Osteoblast (primary cell): ENCODE results near the gene LCE3E. TPM values are rescaled to one million over a fixed set of nuclear protein-coding genes. Genes with fewer than 3 reads are reported as not detected.
"Not testable (repeated sequence)": the region's sequence is repeated elsewhere in the genome, so short reads cannot be mapped to it uniquely, and the experiment has no call there.

Experiments used
- DNase-seq: peaks from one replicate; pipeline ENCODE4 v3.0.0; 2011; ENCODE audit warnings: low spot score, mixed read lengths; ENCODE audit not compliant: insufficient read length; ENCODE audit errors: missing footprints
- H2AFZ ChIP-seq: 2 replicates; pipeline ENCODE4 v1.6.0; 2011; ENCODE audit warnings: mild to moderate bottlenecking, low read length
- H3K27ac ChIP-seq: 2 replicates; pipeline ENCODE4 v1.5.1; 2011; ENCODE audit warnings: mild to moderate bottlenecking, low read depth, low read length, moderate library complexity
- H3K27me3 ChIP-seq: 2 replicates; pipeline ENCODE4 v1.6.0; 2012; ENCODE audit warnings: mild to moderate bottlenecking, control low read depth, inconsistent platforms, low read length, moderate library complexity; ENCODE audit not compliant: insufficient read depth
- H3K36me3 ChIP-seq: 2 replicates; pipeline ENCODE4 v1.5.1; 2011; ENCODE audit warnings: mild to moderate bottlenecking, low read length, control low read depth, moderate library complexity; ENCODE audit not compliant: insufficient read depth
- H3K4me1 ChIP-seq: 2 replicates; pipeline ENCODE4 v1.5.1; 2011; ENCODE audit warnings: mild to moderate bottlenecking, low read length, control low read depth, moderate library complexity; ENCODE audit not compliant: insufficient read depth
- H3K4me2 ChIP-seq: 2 replicates; pipeline ENCODE4 v1.6.0; 2011; ENCODE audit warnings: mild to moderate bottlenecking, low read length; ENCODE audit not compliant: insufficient read depth
- H3K4me3 ChIP-seq: fragments of 200-600 bp; sonication (generic); 3 replicates; pipeline ENCODE4 v1.5.1; 2012; ENCODE audit warnings: mild to moderate bottlenecking, low read length, inconsistent platforms; ENCODE audit not compliant: insufficient read depth
- H3K79me2 ChIP-seq: 2 replicates; pipeline ENCODE4 v1.6.0; 2012; ENCODE audit warnings: mild to moderate bottlenecking, low read length, control low read depth, inconsistent platforms; ENCODE audit not compliant: insufficient read depth
- H3K9me3 ChIP-seq: 2 replicates; pipeline ENCODE4 v1.5.1; 2011; ENCODE audit warnings: low read depth, low read length, control low read depth
- H4K20me1 ChIP-seq: 2 replicates; pipeline ENCODE4 v1.6.0; 2012; ENCODE audit warnings: mild to moderate bottlenecking, low read length, control low read depth; ENCODE audit not compliant: insufficient read depth
- CTCF ChIP-seq: IDR thresholded peaks from 2 replicates; pipeline ENCODE4 v1.5.1; 2011; ENCODE audit warnings: mild to moderate bottlenecking, low read depth, low read length, moderate library complexity; ENCODE audit errors: extremely low read depth
- total RNA-seq: library from RNA; depleted of rRNA; stranded (reverse); fragments of >200 nt; gene quantifications from 2 replicates; pipeline ENCODE4 v1.2.3, GENCODE V29; 2012

LCE3E gene
- total RNA-seq, 1 donor, result not detected

GRCh38 chr1:152585586-152585985, 19.0 kb upstream of the LCE3E start:
- Histone ChIP-seq H3K27me3 (no peaks in the 10 kb centered on the region), H3K4me3 (no peak overlapping the region), H3K4me2 (no peak overlapping the region), H2AFZ (no peak overlapping the region), H3K36me3 (no peaks in the 10 kb centered on the region), H3K4me1 (no peaks in the 10 kb centered on the region), H3K9me3 (no peaks in the 10 kb centered on the region), H4K20me1 (no peaks in the 10 kb centered on the region), H3K27ac (no peak overlapping the region), H3K79me2 (no peaks in the 10 kb centered on the region)
- TF ChIP-seq CTCF, result no peak
- DNase-seq, result no peak

GRCh38 chr1:152582647-152583046, 16.1 kb upstream of the LCE3E start:
- peak; percentile 62 for DNase-seq
- H3K4me3 ChIP-seq, result no peak overlapping the region
- H3K79me2 ChIP-seq, result no peaks in the 10 kb centered on the region
- no peak overlapping the region for H3K27ac ChIP-seq
- H3K4me2 ChIP-seq, result no peak overlapping the region
- H4K20me1 ChIP-seq, result no peaks in the 10 kb centered on the region
- no peaks in the 10 kb centered on the region for H3K27me3 ChIP-seq
- no peaks in the 10 kb centered on the region for H3K36me3 ChIP-seq
- TF ChIP-seq CTCF, result no peak
- H3K9me3 ChIP-seq, result no peaks in the 10 kb centered on the region
- H2AFZ ChIP-seq, result no peak overlapping the region
- no peaks in the 10 kb centered on the region for H3K4me1 ChIP-seq

- Histone ChIP-seq H3K4me3 (no peak within 1 kb of the TSS), H3K79me2 (no peaks in the 10 kb centered on the region), H3K9me3 (no peaks in the 10 kb centered on the region), H3K36me3 (no peaks in the 10 kb centered on the region), H3K4me1 (no peaks in the 10 kb centered on the region), H4K20me1 (no peaks in the 10 kb centered on the region), H3K27ac (no peak within 1 kb of the TSS), H3K4me2 (no peak within 1 kb of the TSS), H3K27me3 (no peaks in the 10 kb centered on the region), H2AFZ (no peak within 1 kb of the TSS)
- no peak for DNase-seq
- TF ChIP-seq CTCF, result no peak
Observed at GRCh38 chr1:152580433-152580832, 13.9 kb upstream of the LCE3E start, which contains the start of gene LCE3D. TSS of gene LCE3D (minus strand) at chr1:152580516. CDS start at chr1:152579936, 580 bp downstream.

GRCh38 chr1:152579526-152579925, 12.9 kb upstream of the LCE3E start:
- H2AFZ ChIP-seq, H3K4me2 ChIP-seq, H3K27ac ChIP-seq, H3K4me3 ChIP-seq, H3K36me3 ChIP-seq, H4K20me1 ChIP-seq, H3K27me3 ChIP-seq, H3K4me1 ChIP-seq, DNase-seq, H3K79me2 ChIP-seq, H3K9me3 ChIP-seq: not testable (repeated sequence)

GRCh38 chr1:152577168-152577567, 10.6 kb upstream of the LCE3E start:
- no peaks in the 10 kb centered on the region for H3K27me3 ChIP-seq
- no peaks in the 10 kb centered on the region for H4K20me1 ChIP-seq
- TF ChIP-seq CTCF, result no peak
- H3K36me3 ChIP-seq, result no peaks in the 10 kb centered on the region
- H3K4me3 ChIP-seq, result no peak overlapping the region
- DNase-seq, result no peak
- no peak overlapping the region for H3K27ac ChIP-seq
- no peak overlapping the region for H3K4me2 ChIP-seq
- H2AFZ ChIP-seq, result no peak overlapping the region
- H3K79me2 ChIP-seq, result no peaks in the 10 kb centered on the region
- H3K4me1 ChIP-seq, result no peaks in the 10 kb centered on the region
- no peaks in the 10 kb centered on the region for H3K9me3 ChIP-seq
